GM19025 (cell line): ENCODE data around the gene CNTN2.
A peak's percentile ranks its signal among the peaks of the same experiment; 100 is the strongest.

Experiments used
- ATAC-seq: cut with Tn5 transposase; IDR thresholded peaks from one replicate; pipeline ENCODE4 v1.9.1; 2021; ENCODE audit warnings: mild to moderate bottlenecking, low read depth, moderate library complexity; ENCODE audit not compliant: unreplicated experiment

CNTN2 gene

DNA sequence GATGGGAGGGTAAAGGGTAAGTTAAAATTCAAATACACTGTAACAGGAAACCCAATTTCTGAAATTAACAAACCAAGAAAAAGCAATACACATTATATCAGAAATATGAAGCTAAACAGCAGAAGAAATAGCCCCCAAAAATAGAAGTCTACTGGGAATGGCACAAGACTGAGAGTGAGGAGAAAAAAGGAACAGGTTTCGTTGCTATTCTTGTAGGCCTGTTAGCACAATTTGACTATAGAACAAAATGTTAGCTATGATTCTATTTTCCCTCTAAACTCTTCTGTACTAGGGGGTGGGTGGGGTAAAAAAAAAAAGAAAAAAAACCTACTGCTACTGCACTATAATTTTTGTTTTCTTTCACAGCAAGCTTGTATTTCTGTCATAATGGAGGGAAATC lies 66.3 kb downstream of the CNTN2 start:
- no peak for ATAC-seq

DNA sequence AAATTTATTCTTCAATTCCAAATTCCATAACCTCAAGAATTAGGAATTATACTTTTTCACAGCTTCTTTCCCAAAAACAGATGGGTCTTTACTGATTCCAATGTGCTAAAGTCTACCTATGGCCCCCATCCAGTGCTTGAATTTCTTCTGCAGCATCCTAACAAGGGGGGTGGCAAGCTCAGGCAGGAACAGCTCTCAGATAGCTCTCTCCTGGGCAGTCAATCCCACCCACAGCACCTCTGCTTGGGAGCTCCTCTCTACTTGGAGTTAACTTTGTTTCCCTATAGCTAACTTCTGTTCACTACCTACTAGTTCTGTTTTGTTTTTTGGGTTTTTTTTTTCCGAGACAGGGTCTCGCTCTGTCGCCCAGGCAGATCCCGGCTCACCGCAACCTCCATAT lies 66.7 kb downstream of the CNTN2 start:
- no peak for ATAC-seq

DNA sequence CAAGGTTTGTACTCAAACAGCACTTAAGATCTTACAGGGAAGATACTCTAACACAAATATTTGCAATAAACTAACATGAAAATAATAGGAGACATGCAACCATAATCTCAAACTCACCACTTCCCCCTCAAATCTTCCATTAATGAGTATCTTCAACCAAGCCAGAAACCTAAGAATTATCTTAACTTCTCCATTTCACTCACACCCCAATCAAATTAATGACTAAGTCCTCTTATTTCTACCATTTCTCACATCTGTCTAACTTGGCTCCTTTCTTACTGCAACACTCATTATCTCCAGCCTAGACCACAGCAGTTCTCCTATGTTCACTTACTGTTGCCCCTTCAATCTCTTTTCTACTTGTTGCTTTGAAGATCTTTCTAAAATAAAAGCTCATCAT lies 68.3 kb downstream of the CNTN2 start:
- ATAC-seq = no peak

DNA sequence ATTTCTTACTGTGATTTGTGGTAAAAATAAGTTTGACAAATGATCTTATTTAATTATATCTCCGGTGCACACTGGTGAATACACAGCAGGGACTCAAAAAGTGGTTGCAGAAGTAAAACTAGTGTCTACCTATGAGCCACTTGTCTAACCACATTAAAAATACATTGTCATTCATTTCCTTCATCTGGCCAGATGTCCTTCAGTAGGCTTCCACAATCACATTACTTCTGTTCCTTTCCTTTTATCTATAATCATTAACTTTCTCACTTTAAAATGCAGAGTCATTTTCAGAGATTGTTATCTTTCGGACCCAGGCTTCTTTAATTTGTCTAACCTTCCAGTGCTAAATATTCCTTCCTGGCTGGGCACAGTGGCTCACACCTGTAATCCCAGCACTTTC lies 75.7 kb downstream of the CNTN2 start:
- ATAC-seq = no peak

DNA sequence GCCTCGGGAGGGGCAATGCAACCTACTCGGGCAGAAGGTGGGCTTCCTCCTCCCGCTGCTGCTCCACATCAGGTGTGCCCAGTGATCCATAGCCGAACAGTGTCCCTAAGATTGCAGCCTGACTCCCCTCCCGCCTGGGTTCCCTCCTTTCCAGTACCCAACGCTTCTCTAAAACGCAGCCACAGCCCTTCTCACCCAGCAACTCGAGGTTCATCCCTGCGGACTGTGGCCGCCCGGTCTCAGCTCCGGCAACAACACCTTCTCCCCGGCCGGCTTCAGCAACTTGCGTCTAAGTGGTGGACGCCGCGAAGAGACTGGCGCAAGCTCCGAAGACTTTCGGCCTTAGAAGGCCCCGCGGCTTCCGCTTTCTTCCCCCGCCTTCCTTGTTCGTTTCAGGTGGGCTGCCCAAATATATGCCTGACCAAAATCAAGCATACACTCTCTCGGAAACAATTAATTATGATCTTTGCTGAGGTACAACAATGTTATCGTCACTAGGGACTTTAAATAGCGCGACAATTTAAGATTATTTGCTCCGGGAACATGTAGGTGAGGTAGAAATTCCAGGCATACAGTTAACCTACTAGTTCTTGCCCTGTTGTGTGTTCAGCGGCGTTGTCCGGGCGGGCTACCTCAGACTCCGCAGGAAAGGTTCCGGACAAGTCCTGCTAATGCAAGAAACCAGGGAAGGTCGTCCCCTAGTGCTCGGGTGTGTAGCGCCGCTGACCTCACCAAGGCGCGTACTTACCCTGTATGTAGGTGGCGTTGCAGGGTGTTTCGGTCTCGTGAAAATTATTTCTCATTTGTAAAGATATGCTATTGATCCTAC lies 78.9 kb downstream of the CNTN2 start, which contains the start of gene RBBP5:
TSS of gene RBBP5 (minus strand) at position 319 of the 829 bp plus-strand sequence. CDS start at position 214, 105 bp downstream.
- peak; percentile 96 for ATAC-seq

DNA sequence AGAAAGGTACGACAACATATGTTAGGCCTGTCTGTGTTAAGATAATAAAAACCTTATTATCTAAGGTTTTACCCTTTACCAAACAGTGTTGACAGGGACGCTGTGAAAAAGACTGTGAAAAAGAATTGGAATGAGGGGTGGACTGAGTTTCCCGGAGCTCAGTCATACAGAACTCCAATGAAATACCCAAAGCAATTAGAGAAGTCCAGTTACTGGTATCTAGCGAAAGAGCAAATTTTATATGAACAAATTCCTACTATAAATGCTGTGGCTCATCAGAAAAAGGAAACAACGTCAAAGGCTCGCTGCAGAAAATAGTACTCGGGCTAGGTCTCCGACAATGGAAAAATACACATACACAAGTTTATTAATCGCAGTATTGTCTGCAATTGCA lies 79.5 kb downstream of the CNTN2 start:
- no peak for ATAC-seq

DNA sequence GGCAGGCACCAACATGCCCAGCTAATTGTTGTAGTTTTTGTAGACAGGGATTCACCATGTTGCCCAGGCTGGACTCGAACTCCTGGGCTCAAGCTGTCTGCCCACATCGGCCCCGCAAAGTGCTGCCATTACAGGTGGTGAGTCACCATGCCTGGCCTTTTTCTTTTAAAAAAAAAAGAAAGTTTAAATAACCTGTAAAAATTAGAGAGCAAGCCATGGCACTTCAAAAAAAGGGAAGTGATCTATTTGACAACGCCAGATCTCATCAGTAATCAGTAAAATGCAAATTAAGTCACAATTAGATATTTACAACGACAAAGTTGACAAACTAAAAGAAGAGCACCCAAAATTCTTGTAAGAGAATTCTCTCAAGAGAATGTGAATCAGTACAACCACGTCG lies 81.7 kb downstream of the CNTN2 start:
- no peak for ATAC-seq

DNA sequence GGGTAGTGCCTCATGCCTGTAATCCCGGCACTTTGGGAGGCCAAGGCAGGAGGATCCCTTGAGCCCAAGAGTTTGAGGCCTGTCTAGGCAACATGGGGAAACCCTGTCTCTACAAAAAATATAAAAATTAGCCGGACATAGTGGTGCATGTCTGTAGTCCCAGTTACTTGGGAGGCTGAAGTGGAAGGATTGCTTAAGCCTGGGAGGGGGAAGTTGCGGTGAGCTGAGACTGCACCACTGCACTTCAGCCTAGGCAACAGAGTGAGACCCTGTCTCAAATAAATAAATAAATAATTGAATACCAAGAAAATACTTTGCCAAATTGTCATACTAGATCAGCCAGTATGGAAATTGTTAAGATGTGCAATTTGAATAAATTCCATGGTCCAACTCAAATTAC lies 84.6 kb downstream of the CNTN2 start:
- ATAC-seq = no peak
